ENCODE results near the gene TECTB.

- no peak for TF ChIP-seq CTCF (IDR thresholded peaks at IDR 0.05; ENCODE audit: insufficient read depth, low read length, poor library complexity, severe bottlenecking)
- TF ChIP-seq EZH2phosphoT487 (conservative IDR thresholded peaks at IDR 0.05; ENCODE audit: low read length), result no peak
Observed at GRCh38 chr10:112344261-112344660, 61.1 kb downstream of the TECTB start.

All from SU-DHL-6 (cell line).